Forelimb muscle (tissue), 1 donor: ENCODE data around the gene CAPN14. TPM values are rescaled to one million over a fixed set of nuclear protein-coding genes. Genes with fewer than 3 reads are reported as not detected.

Experiments used
- DNase-seq: peaks from one replicate; pipeline ENCODE4 v3.0.0-alpha.2; 2013; ENCODE audit warnings: low read depth
- polyA plus RNA-seq: library from polyadenylated mRNA; unstranded; fragments of 120-200 nt; gene quantifications from one replicate; pipeline ENCODE4 v1.2.1, GENCODE V29; 2013; ENCODE audit not compliant: insufficient read length

The CAPN14 gene, protein sequence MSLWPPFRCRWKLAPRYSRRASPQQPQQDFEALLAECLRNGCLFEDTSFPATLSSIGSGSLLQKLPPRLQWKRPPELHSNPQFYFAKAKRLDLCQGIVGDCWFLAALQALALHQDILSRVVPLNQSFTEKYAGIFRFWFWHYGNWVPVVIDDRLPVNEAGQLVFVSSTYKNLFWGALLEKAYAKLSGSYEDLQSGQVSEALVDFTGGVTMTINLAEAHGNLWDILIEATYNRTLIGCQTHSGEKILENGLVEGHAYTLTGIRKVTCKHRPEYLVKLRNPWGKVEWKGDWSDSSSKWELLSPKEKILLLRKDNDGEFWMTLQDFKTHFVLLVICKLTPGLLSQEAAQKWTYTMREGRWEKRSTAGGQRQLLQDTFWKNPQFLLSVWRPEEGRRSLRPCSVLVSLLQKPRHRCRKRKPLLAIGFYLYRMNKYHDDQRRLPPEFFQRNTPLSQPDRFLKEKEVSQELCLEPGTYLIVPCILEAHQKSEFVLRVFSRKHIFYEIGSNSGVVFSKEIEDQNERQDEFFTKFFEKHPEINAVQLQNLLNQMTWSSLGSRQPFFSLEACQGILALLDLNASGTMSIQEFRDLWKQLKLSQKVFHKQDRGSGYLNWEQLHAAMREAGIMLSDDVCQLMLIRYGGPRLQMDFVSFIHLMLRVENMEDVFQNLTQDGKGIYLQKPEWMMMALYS
- polyA plus RNA-seq: not detected

DNA sequence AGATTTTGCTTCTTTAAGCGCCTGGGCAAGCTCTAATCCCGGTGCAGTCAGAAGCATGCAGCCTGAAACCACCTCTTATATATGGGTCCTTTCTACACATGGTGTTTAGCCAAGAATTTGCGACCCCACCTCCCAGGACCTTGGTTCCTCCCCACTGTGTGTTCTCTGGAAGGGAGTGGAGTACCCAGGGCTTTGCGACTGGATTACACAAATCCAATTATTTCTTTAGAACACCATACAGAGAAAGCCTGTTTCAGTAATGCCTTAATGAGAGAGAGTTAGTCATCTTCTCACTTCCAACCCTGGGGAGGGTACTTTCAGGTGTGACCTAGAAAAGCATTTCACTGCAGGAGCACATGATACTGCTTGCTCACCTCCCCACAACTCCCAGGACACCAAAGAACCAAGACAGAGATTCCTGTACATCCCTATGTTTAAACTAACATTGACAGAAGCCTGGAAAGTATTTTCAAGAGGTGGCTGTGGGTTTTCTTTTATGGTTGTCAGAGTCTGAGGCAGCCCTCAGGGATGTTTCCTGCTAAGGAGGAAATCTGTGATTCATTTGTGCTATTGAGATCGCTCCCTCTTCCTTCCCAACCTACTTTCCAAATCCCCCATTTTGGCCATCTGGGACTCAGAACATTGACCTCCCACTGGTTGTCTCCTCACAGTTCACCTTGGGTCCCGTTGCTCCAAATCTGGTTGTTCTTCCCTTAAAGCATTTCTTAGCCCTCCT is at the start of gene CAPN14:
Gene CAPN14, minus strand, starts transcription at position 51 of the 736 bp plus-strand sequence. CDS start 12,068 bp downstream, outside the sequence.
- no peak for DNase-seq

DNA sequence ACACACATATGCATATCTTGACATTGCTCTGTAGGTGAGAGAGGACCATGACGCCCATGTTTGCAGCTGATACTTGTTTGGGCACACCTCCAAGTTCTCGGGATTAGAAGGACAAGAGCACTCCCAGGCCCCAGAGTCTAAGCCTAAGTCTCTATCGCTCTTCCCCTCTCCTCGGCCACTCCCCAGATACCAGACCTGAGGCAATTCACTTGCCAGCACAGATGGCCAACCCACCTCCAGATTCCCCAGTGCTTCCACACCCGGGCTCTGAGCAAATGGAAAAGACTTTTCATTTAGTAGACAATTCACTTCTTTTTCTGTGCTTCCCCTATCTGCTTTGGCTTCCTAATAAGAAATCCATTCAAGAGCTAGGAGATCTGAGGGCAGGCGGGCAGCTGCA is 49.5 kb upstream of the CAPN14 start:
- no peak for DNase-seq

DNA sequence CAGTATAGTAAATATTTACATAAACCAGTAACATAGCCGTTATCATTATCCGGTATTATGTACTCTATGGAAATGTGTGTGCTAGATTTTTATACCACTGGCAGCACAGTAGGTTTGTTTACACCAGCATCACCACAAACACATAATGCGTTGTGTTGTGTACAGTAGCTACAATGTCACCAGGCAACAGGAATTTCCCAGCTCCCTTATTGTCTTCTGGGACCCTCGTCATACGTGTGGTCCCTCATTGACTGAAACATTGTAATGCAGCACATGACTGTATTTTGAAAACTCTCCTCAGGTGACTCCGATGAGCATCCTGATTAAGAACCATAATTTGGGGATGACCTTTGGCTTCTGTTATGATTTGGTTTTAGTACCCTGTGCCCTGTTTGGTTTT is 47.9 kb upstream of the CAPN14 start:
- DNase-seq: no peak

DNA sequence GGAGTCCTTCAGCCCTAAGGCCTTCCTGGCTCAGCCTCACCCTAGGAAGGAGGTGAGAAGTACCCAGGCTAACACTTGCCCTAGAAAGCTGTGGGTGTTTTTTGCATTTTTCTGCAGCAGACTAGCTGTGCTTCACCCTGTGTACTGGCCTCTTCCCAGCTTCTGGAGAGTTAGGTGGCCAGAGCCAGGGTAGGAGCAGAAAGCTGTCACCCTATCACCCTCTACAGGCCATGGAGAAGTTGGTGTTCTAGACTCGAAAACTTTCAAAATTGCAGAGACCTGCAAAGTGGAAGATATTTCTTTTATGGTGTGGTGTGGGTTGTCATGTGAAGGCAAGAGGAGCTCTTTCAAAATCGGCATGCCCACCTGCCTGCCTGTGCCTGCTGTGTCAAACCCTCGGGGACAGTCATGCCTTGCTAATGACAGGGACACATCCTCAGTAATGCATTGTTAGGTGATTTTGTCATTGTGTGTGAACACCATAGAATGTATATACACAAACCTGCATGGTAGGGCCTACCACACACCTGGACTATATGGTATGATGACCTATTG is 46.4 kb upstream of the CAPN14 start:
- no peak for DNase-seq

DNA sequence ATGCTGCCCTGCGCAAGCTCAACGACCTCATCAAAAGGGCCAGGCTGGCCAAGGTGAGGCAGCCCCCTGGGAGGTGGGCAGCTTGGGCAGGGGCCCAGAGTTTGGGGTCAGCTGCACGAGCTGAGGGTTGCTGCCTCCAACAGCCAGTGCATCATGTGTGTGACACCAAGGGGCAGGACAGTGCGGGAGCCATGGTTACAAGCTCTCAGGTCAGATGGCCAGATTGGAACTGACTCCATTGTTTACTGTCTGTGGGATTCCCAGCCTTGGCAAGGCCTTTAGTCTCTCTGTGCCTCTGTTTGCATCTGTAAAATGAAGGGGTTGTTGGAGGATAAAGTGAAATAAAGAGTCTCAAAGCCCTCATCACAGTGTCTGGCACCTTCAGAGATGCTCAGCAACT is 43.6 kb upstream of the CAPN14 start:
- no peak for DNase-seq

DNA sequence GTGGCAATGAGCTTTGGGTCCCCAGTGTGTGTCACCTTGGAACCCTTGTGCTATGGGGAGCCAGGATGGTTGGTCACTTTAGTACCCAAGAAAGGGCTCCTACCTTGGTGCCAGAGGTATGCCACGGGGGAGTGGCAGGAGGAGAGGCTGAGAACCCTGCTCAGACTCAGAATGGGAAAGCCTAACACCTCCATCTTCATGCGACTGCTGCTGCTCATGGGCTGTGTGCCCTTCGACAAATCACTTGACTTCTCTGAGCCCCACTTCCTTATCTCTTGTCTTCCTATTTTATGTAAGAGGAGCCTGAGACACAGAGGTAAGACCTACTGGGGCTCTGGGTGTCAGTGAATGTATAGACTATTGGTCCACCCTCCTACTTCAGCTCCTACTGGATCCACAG is 41.8 kb upstream of the CAPN14 start:
- no peak for DNase-seq

DNA sequence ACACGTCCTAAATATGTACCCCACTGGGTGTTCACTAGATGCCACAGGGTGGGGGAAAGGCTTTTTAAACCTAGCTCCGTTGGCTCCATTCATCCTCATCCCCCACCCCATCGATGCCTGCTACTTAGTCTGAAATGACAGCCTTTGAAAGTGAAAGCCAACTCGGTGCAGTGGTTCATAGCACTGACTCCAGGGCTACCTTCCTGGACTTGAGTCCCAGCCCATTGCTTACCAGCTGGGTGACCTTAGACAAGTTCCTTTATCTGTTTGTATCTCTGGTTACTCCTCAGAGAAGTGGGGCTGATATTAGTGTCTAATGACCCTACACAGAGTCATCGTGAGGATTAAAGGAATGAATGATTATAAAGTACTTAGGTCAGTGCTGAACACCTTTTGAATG is 41.0 kb upstream of the CAPN14 start:
- DNase-seq: no peak

DNA sequence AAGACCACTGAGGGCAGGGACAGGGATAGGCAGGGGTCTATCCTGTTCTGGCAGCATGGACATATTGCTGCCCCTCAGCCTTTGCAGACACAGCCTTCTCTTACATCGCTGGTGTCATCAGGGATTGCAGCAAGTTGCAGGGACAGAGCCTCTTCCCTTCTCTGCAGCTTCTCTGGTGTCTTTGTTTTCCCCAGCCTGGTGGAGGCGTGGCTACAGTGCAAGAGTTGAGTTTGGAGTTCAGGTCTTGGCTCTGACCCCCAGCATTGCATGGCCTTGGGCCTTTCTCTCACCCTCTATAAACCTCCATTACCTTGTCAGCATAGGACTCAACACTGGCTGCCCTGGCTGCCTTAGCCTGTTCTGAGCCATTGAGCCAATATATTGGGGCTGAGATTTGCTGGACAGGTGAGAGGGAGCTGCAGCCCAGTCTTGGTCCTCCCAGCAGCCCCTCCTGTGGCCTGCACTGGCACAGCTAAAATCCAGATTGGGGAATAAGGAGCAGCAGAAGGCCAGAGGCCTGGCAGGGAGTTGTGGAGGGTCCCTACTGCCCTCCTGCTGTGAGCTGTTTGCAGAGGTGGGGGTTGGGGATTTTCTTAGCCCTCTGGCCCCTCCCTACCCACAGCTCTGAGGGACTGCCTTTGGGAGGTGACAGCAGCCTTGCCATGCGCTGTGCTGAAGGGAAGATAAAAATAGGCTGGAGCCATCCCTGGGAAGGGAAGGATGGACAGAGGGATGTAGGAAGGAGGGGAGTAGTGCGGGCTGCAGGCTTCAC is 39.5 kb upstream of the CAPN14 start:
- no peak for DNase-seq

DNA sequence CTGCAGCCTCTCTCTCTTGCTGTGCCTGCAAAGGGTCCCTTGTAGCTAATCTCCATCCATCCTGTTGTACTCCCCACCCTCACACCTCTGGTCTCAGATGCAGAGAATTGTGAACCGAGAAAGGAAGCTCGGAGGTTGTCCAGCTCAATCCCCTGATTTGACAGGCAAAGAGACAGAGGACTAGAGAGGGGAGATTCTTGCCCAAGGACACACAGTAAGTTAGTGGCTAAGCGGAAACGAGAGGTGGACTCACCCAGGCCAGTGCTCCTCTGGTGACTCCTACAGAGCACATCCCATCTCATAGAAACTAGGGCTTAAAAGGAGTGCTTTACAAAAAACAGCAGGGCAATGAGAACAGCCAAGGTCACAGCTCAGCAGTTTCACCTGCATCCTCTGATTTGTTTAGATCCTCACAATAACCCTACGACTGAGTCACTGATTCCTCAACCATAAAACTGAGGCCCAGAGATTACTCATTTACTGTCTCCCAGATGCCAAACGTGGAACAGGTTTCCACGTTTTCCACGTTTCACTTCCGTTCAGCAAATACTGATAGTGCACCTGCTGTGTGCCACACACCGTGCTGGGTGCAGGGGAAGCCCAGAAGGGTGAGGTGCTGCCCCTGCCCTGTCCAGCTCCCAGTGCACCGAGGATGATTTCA is 38.7 kb upstream of the CAPN14 start:
- DNase-seq: no peak

DNA sequence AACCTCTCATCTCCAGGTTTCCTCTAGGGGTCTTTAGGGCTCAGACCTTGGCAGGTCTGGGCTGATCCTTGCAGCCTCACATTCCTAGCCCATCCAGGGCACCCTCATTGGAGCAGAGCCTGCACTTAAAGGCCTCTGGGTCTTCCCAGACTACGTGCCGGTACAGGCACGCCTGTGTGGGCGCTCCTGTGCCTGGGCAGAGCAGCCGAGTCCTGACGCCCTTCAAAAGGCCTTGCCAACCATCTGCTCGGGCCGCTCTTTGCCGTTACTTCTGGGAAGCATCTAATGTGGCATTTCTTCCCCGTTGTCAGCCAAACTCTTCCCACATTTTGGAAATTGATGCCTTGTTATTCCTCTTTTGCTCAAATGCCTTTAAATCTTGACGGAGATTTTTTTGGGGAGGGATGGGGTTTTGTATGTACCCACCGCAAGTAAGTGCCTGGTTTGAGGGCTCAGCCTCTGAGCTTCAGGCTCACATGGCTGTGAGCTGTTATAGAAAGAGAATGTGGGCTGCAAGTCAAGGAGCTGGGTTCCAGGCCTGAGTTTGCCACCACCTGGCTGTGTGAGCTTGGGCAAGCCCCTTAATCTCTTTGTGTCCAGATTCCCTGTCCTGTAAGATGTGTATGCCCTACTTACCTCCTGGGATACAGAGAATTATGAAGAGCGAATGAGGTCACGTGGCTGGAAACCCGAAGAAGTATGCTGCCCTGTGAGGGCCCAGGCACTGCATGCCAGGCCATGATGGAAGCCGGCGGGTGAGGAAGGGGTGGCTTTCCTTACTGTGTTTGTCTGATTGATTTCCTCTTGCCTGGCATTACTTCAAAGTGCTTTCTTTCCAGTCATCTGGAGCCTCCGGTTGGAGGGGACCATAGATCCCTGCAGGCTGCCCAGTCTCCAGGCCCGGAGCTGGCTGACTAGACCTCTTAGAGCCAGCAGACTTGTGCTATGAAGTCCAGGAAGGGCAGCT is 37.2 kb upstream of the CAPN14 start:
- no peak for DNase-seq

DNA sequence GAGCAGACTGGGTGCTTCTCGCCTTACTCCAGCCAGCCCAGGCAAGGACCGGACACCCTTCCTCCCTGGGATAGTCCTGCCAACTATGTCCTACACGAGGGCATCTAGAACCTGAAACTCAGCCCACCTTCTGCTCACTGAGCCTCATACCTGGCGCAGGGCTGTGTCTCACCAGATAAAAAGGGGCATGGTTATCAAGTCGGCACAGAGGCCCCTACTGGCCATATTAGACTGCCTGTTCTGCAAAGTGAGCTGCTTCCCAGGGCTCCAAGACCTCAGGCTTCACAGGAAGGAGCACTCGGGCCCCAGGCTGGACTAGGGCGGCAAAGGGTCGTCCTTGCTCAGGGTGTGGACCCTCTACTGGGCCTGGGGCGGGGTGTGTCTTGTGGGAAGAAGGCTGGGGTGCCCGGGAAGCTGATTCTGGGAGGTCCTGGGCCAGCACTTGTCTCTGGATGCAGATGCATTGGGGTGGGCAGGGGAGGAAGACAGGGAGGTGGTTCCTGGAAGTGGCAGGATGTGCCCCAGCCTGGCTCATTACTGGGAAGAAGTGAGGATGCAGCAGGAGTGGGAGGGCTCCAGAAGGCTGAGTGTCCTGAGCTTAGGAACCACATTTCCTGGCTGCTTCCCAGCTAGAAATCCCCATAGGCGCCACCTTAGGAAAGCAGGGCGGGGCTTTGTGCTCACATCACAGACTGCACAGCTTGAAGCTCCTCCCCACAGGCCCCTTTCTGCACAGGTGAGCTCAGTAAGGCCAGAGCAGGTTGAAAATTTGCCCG is 36.2 kb upstream of the CAPN14 start:
- DNase-seq: no peak

DNA sequence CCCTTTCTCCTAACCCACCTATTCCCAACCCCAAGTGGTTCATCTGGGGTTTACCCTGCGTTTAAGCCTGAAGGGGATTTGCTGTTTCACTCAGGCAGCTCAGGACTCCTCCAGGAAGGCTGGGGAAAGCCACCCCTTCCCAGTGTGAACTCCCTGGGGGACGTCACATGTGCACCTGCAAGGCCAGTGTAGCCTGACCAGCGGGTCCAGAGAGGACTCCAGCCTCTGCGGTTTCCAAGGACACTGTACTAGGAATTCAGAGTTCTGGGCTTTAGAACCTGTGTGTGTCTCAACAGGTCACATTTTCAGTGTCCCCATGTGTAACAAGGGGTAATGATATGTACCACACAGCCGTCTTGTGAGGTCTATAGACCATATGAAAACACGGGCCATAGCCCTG is 34.5 kb upstream of the CAPN14 start:
- DNase-seq: no peak

DNA sequence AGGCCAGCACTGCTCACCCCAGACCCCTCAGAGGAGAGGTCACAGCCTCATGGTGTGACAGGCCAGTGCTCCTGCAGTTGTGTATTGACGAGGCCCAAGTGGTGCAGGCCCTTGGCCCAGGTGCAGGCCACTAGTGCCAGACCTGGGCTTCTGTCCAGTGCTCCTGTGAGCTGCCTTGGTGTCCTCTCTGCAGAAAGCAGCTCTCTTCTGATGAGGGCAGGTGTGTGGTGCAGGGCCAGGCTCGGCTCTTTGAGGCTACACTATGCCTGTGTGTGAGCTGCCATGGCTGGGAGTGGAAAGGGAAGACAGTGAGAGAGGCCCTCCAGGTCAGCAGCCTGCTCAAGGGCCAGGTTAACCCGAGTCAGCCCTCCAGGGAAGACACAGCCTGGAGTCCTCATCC is 33.7 kb upstream of the CAPN14 start:
- DNase-seq: no peak

DNA sequence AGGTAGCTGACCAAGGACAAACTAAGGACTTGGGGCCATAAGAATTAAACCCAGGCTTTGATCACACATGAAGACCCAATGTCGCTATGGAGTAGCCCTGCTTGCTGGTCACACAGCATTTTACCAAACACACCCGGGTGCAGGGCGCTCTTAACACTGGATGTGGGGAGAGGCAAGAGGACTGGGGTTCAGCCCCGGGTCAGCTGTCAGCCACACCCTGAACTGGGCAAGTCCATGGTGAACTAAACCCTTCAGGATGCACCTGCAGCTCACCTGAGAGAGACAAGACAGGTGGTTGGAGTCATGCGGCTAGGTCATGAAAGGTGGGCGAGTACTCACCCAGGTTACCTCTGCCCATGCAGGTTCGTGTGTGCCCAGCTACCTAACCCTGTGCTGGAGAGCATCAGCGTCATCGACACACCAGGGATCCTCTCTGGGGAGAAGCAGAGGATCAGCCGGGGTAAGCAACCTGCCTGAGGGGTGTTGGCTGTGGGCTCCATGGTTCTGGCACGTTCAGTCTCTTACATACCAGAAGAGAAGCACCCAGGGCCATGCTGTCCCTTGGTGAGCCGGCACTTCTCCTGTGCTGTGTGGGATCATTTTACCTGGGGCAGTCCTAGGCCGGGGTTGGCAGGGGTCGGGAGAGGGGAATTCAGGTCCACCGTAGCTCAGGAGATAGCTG is 31.8 kb upstream of the CAPN14 start:
- DNase-seq: no peak

DNA sequence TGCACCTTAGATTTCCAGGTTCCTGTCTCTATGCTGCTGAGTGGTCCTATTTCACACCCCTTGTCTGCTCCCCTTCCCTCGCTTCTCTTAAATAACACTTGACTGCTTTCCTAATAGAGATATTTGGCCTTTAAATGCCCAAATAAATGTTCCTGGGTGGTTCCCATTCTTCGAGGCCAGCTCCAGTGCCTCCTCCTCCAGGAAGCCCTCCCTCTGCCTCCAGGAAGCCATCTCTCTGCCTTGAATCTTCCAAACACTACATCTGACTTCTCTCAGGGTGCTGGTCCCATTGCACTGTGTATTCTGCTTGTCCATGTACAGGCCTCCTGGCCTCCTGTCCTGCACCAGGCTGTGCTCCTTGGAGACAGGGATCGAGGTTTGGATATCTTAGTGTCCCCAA is 30.8 kb upstream of the CAPN14 start:
- no peak for DNase-seq

DNA sequence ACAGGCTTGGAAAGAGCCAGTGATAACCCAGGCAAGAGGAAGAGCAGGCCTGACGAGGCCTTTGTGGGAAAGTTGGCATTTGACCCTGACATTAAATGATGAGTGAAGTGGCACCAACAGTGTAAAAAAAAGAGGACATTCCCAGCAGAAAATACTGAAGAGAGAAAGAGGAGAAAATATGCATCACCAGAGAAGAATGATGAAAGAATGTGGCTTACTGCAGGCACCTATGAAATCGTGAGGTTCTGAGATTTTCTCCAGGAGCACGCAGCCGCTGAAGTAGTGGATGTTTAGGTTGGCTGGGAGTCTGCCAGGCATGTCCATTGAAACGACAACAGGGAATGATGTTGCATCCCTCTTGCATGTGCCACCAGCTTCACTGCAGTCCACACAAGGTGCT is 30.4 kb upstream of the CAPN14 start:
- no peak for DNase-seq

DNA sequence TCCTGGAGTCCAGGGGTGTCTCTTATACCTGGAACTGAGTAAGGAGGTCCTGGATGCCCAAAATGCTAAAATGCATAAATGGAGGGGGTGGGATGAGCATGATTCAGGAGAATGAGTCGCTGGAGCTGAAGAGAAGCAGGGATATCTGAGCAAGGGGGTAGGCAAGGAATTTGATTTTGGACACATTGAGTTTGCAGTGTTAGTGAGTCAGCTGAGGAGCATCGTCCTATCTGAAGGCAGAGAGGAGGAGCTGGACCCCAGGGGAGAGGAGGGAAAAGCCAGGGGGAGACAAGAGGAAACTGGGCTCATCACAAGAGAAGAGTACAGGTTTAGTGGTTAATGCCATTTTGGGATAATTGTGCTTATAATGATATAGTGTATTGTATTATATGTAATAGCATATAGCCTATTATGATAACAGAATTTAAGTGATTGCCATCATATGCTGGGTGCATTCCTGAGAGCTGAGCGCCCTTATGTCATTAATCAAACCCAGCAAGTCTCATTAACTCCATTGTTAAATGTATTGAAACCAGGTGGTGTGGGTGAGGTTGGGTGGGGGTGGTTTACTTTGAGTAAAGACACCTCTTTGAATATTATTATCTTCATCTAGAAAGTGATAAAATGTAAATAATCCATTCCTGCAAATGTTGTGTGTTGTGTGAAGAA is 29.0 kb upstream of the CAPN14 start:
- DNase-seq: no peak

DNA sequence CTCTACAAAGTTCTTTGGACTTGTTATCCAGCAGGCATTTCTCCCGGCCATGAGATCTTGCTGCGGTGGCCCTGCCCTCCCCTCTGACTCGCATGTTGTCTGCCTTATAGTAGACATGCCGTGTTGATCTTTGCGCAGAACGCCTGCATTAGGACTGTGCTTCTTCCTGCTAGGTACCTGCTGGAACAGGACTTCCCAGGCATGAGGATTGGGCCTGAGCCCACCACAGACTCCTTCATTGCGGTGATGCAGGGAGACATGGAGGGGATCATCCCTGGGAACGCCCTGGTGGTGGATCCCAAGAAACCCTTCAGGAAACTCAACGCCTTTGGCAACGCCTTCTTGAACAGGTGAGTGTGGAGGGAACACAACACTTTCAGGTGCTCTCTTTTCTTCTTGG is 26.8 kb upstream of the CAPN14 start:
- DNase-seq: no peak
